Measurements from ENCODE around the gene TMEM138.

DNA sequence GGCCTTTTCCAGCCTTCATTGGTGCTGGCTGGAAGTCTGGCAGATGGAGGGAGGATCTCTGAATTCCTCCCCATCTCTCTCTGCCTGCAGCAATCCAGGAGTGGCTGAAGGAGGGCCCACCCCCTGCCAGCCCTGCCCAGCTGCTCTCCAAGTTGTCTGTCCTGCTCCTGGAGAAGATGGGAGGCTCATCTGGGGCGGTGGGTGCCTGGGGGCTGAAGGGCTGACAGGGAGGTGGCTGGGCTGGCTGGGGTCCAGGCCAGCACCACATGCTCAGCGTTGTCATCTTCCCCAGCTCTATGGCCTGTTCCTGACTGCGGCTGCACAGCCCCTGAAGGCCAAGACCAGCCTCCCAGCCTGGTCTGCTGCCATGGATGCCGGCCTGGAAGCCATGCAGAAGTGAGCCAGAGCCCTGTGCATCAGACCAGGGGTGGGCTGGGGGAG is 17.0 kb upstream of the TMEM138 start:
- TF ChIP-seq, protein P1, sequence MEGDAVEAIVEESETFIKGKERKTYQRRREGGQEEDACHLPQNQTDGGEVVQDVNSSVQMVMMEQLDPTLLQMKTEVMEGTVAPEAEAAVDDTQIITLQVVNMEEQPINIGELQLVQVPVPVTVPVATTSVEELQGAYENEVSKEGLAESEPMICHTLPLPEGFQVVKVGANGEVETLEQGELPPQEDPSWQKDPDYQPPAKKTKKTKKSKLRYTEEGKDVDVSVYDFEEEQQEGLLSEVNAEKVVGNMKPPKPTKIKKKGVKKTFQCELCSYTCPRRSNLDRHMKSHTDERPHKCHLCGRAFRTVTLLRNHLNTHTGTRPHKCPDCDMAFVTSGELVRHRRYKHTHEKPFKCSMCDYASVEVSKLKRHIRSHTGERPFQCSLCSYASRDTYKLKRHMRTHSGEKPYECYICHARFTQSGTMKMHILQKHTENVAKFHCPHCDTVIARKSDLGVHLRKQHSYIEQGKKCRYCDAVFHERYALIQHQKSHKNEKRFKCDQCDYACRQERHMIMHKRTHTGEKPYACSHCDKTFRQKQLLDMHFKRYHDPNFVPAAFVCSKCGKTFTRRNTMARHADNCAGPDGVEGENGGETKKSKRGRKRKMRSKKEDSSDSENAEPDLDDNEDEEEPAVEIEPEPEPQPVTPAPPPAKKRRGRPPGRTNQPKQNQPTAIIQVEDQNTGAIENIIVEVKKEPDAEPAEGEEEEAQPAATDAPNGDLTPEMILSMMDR (conservative IDR thresholded peaks at IDR 0.05), result no peak
- no peak for TF ChIP-seq ZFX (IDR thresholded peaks at IDR 0.05)
